BE2C (cell line): ENCODE data around the gene C3orf38. TPM values are rescaled to one million over a fixed set of nuclear protein-coding genes. Genes with fewer than 3 reads are reported as not detected.

Experiments used
- DNase-seq: peaks from one replicate; pipeline ENCODE4 v3.0.0-alpha.2; 2020
- H3K27me3 ChIP-seq: fragments of 250-450 bp; sonication (Bioruptor Pico); 2 replicates; pipeline ENCODE4 v1.5.1; 2020; ENCODE audit warnings: mild to moderate bottlenecking
- H3K36me3 ChIP-seq: fragments of 250-450 bp; sonication (Bioruptor Pico); 2 replicates; pipeline ENCODE4 v1.5.1; 2020; ENCODE audit warnings: mild to moderate bottlenecking
- H3K4me1 ChIP-seq: fragments of 250-450 bp; sonication (Bioruptor Pico); 2 replicates; pipeline ENCODE4 v1.5.1; 2020
- H3K4me3 ChIP-seq: 2 replicates; pipeline ENCODE4 v1.5.1; 2011; ENCODE audit warnings: low read depth, low read length
- H3K9me3 ChIP-seq: fragments of 250-450 bp; sonication (Bioruptor Pico); 2 replicates; pipeline ENCODE4 v1.5.1; 2020
- polyA plus RNA-seq: library from polyadenylated mRNA; unstranded; fragments of >200 nt; gene quantifications from one replicate; pipeline ENCODE4 v1.2.1, GENCODE V29; 2012; ENCODE audit warnings: low read depth, missing spikeins; ENCODE audit not compliant: insufficient read length, insufficient read depth
- TF ChIP-seq, protein P1 (sequence below): IDR thresholded peaks from 2 replicates; pipeline ENCODE4 v1.5.1; 2012; ENCODE audit warnings: mild to moderate bottlenecking, low read depth, low read length

Gene C3orf38
- 16.3 TPM for polyA plus RNA-seq

DNA sequence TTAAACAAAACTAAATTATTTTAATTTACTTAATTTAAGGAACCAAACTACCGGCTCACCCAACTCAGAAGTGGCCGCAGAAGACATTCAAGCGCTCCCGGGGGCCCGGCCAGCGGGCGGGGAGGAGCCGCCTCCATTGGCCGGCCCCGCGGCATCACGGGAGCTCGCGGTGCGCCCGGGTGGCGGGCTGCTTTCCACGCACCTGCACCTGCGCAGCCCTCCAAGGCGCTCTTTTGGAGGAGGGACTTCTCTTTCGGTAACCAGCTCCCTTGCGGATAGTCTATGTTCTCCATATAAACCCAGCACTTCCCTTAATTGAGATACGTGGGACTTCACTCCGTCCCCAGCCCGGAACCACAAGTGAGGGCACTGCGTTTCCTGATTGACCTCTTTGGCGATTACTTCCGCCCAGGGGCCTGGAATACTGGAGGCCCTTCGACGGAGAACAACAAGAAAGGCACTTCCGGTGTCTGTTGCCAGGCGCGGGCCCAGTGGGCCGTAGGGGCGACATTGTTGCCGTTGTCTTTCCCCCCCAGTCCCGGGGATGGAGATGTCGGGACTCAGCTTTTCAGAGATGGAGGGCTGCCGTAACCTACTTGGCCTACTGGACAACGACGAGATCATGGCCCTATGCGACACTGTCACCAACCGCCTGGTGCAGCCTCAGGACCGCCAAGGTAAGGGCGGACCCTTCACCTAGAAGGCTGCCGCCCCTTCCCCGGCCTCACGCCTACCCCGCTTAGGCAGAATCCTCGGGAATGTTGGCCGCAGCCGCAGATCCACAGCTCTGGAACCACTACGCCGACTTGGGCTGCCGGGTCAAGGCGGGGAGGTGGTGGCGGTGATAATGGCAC is at the start of gene C3orf38:
Gene C3orf38, plus strand, starts transcription at position 451 of the 854 bp plus-strand sequence. Its CDS starts 94 bp downstream, at position 545.
- DNase-seq: peak; percentile 90
- H3K36me3 ChIP-seq: peaks cover 3% of the 10 kb centered on the region
- no peaks in the 10 kb centered on the region for H3K9me3 ChIP-seq
- H3K4me1 ChIP-seq: no peaks in the 10 kb centered on the region
- no peaks in the 10 kb centered on the region for H3K27me3 ChIP-seq
- TF ChIP-seq, protein P1, sequence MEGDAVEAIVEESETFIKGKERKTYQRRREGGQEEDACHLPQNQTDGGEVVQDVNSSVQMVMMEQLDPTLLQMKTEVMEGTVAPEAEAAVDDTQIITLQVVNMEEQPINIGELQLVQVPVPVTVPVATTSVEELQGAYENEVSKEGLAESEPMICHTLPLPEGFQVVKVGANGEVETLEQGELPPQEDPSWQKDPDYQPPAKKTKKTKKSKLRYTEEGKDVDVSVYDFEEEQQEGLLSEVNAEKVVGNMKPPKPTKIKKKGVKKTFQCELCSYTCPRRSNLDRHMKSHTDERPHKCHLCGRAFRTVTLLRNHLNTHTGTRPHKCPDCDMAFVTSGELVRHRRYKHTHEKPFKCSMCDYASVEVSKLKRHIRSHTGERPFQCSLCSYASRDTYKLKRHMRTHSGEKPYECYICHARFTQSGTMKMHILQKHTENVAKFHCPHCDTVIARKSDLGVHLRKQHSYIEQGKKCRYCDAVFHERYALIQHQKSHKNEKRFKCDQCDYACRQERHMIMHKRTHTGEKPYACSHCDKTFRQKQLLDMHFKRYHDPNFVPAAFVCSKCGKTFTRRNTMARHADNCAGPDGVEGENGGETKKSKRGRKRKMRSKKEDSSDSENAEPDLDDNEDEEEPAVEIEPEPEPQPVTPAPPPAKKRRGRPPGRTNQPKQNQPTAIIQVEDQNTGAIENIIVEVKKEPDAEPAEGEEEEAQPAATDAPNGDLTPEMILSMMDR: no peak
- H3K4me3 ChIP-seq: peak within 1 kb of the TSS; percentile 96

DNA sequence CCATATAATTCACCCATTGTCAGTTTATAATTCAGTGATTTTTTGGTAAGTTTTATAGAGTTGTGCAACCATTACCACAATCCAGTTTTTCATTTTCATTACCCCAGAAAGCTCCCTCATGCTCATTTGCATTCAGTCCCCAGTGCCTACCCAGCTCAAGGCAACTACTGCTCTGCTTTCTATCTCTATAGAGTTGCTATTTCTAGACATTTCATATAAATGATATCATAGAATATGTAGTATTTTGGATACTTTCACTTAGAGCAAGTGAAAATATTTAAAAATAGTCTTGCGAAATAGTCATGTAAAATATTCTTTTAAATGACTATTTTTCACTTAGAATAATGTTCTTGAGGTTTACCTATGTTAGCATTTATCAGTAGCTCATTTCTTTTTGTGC is 48.6 kb upstream of the C3orf38 start:
- DNase-seq: no peak
- no peaks in the 10 kb centered on the region for H3K9me3 ChIP-seq
- TF ChIP-seq, protein P1: no peak
- H3K27me3 ChIP-seq: no peaks in the 10 kb centered on the region
- H3K4me1 ChIP-seq: no peaks in the 10 kb centered on the region
- H3K36me3 ChIP-seq: no peaks in the 10 kb centered on the region
- H3K4me3 ChIP-seq: no peak overlapping the region

DNA sequence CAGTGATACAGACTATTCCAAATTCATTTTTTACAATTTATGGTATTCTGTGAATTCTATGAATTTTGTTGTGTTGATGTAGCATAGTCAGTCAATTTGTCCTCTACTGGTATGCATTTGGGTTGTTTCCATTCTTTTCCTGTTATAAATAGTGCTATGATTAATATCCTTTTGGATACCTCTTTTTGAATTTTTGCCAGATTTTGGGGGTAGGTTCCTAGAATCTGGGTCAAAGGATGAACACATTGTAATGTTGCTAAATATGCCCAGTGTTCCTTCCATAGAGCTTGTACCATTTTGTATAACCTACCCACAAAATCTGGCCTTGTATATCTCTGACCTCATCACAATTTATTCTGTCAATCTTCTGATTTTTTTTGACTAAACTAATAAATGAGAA is 44.4 kb upstream of the C3orf38 start:
- Histone ChIP-seq H3K4me1 (no peaks in the 10 kb centered on the region), H3K36me3 (no peaks in the 10 kb centered on the region), H3K9me3 (no peaks in the 10 kb centered on the region), H3K27me3 (no peaks in the 10 kb centered on the region), H3K4me3 (no peak overlapping the region)
- TF ChIP-seq, protein P1: no peak
- DNase-seq: no peak

DNA sequence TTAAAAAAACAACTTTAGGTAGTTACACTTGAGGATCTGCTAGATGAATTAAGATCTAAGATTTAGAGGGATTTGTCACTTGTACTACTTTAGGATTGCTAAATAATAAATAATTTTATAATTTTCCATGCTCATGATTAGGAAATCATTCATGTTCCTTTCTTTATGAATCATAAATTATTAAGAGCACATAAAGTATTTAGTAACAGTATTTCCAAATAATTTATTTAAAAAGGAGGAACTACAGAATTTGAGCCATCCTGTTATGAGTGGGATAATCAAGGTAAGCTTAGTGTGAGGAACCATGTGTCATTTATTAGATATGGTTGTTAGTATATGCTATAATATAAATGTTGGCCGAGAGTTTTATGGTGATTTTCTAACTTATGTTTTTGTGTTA is 37.5 kb upstream of the C3orf38 start:
- Histone ChIP-seq H3K4me1 (no peaks in the 10 kb centered on the region), H3K36me3 (no peaks in the 10 kb centered on the region), H3K27me3 (no peaks in the 10 kb centered on the region), H3K4me3 (no peak overlapping the region), H3K9me3 (no peaks in the 10 kb centered on the region)
- DNase-seq: no peak
- TF ChIP-seq, protein P1: no peak

DNA sequence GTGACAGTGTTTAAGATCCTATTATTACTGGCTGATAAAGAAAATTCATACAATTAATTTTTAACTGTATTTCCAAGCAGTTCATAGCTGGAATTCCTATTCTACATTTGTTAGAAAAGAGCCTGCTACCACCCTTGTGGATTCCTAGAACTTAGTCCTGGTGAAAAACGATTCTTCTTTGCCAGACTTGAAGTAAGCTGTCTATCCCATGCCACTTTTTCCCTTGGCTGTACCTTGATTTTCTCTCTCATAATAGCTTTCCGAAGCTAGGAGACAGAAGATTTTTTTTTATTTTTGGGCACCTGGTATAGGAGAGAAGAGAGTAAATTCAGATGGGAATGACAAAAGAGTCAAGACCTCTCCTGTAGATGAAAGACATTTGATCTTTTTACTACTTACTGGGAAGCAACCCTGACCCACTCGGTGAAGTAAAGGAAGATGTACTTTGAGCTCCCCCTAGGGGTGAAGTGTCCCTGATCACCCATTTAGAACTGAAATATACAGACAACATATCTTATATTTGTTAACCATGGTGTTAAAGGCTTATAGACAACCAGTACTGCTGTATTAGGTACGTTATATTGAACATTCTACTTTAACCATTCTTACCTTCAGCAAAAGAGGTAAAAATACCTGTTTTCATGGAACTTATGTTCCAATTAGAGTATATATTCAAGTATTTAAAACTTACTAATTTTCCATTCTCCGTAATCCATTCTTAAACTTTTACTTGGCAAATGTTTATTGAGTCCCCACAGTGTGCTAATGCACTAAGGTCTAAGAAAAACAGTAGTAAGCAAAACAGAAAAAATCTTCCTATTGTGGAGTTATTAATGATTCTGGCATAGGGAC is 36.2 kb upstream of the C3orf38 start:
- Histone ChIP-seq H3K4me1 (no peaks in the 10 kb centered on the region), H3K36me3 (no peaks in the 10 kb centered on the region), H3K27me3 (no peaks in the 10 kb centered on the region), H3K9me3 (no peaks in the 10 kb centered on the region), H3K4me3 (no peak overlapping the region)
- peak; percentile 69 for DNase-seq
- TF ChIP-seq, protein P1: peak; percentile 81
